GM18861 (cell line): ENCODE measurements around the gene HAUS7.

Experiments
- ATAC-seq: cut with Tn5 transposase; IDR thresholded peaks from one replicate; pipeline ENCODE4 v1.9.1; 2021; ENCODE audit not compliant: unreplicated experiment

HAUS7 gene

GRCh38 chrX:153499876-153500275, 29.5 kb upstream of the HAUS7 start:
- no peak for ATAC-seq

GRCh38 chrX:153499341-153499740, 29.0 kb upstream of the HAUS7 start:
- no peak for ATAC-seq

- ATAC-seq, result no peak
These were observed 28.1 kb upstream of the HAUS7 start for GRCh38 chrX:153498453-153498852.

GRCh38 chrX:153496590-153496959, 26.2 kb upstream of the HAUS7 start:
- no peak for ATAC-seq

- ATAC-seq, result no peak
These were observed 25.7 kb upstream of the HAUS7 start for GRCh38 chrX:153495903-153496589.

GRCh38 chrX:153495362-153495751, 25.0 kb upstream of the HAUS7 start:
- no peak for ATAC-seq

GRCh38 chrX:153494541-153495361, 24.4 kb upstream of the HAUS7 start, which contains the start of gene BGN:
TSS of gene BGN (plus strand) at chrX:153494980. CDS start at chrX:153504632, 9,652 bp downstream.
- ATAC-seq, result no peak

GRCh38 chrX:153494061-153494460, 23.7 kb upstream of the HAUS7 start:
- no peak for ATAC-seq

- ATAC-seq, result no peak
These were observed 22.7 kb upstream of the HAUS7 start for GRCh38 chrX:153493085-153493484.

GRCh38 chrX:153492543-153492942, 22.2 kb upstream of the HAUS7 start:
- ATAC-seq, result no peak

- no peak for ATAC-seq
These were observed 21.5 kb upstream of the HAUS7 start for GRCh38 chrX:153491918-153492317.

GRCh38 chrX:153491351-153491914, 21.1 kb upstream of the HAUS7 start:
- ATAC-seq, result no peak

- ATAC-seq, result no peak
These were observed 20.0 kb upstream of the HAUS7 start for GRCh38 chrX:153490217-153490930.

GRCh38 chrX:153488231-153488914, 18.0 kb upstream of the HAUS7 start:
- ATAC-seq, result no peak

GRCh38 chrX:153487590-153488071, 17.3 kb upstream of the HAUS7 start:
- no peak for ATAC-seq

- ATAC-seq, result no peak
These were observed 15.8 kb upstream of the HAUS7 start for GRCh38 chrX:153486171-153486570.

GRCh38 chrX:153485396-153486080, 15.2 kb upstream of the HAUS7 start:
- ATAC-seq, result no peak

GRCh38 chrX:153482376-153483015, 12.1 kb upstream of the HAUS7 start:
- no peak for ATAC-seq

- ATAC-seq, result no peak
These were observed 10.7 kb upstream of the HAUS7 start for GRCh38 chrX:153481043-153481442.

- no peak for ATAC-seq
These were observed 8.4 kb upstream of the HAUS7 start for GRCh38 chrX:153478746-153479145.
